ENCODE data around the gene TRUB2. TPM values are rescaled to one million over a fixed set of nuclear protein-coding genes. Genes with fewer than 3 reads are reported as not detected.
A peak's percentile ranks its signal among the peaks of the same experiment; 100 is the strongest.

TRUB2 gene
- total and polyA plus RNA-seq, 2 of the 13 experiments (the other 11 are each of a cell fraction or from before 2014, with no cell fraction given): 22.3 to 41.2 TPM

GRCh38 chr9:128276008-128276573, 46.2 kb downstream of the TRUB2 start, which contains the start of gene SWI5 (continued):
- TF ChIP-seq CEBPZ (IDR thresholded peaks at IDR 0.05; ENCODE audit: low read length) (no peak), FOXJ3 (CRISPR knock-in tag; IDR thresholded peaks at IDR 0.05; ENCODE audit: borderline replicate concordance) (no peak), PRDM4 (CRISPR knock-in tag; IDR thresholded peaks at IDR 0.05; ENCODE audit: borderline replicate concordance) (no peak), CAMTA2 (CRISPR knock-in tag; IDR thresholded peaks at IDR 0.05; ENCODE audit: borderline replicate concordance) (no peak; the same call in 1 of the 2 replicates), TEAD2 (CRISPR knock-in tag; IDR thresholded peaks at IDR 0.05) (no peak), GMEB1 (CRISPR knock-in tag; IDR thresholded peaks at IDR 0.05; ENCODE audit: borderline replicate concordance) (peak; percentile 62; the same call in 1 of the 2 replicates), FOXC1 (CRISPR knock-in tag; IDR thresholded peaks at IDR 0.05; ENCODE audit: borderline replicate concordance) (no peak), JARID2 (CRISPR knock-in tag; IDR thresholded peaks at IDR 0.05; ENCODE audit: insufficient replicate concordance) (no peak), PHF20 (CRISPR knock-in tag; IDR thresholded peaks at IDR 0.05) (peak; percentile 74), ZBTB10 (CRISPR knock-in tag; IDR thresholded peaks at IDR 0.05; ENCODE audit: borderline replicate concordance) (no peak), CHD4 (IDR thresholded peaks at IDR 0.05; ENCODE audit: borderline replicate concordance, low read length) (no peak), ONECUT2 (CRISPR knock-in tag; IDR thresholded peaks at IDR 0.05) (no peak), SMARCE1 (IDR thresholded peaks at IDR 0.05; ENCODE audit: borderline replicate concordance) (no peak), PHF5A (CRISPR knock-in tag; IDR thresholded peaks at IDR 0.05; ENCODE audit: low read depth, unreplicated experiment) (no peak), SNAI1 (CRISPR knock-in tag; IDR thresholded peaks at IDR 0.05; ENCODE audit: borderline replicate concordance) (peak; percentile 86; the same call in 1 of the 2 replicates), AKAP8 (CRISPR knock-in tag; IDR thresholded peaks at IDR 0.05) (no peak), ZFP36L1 (CRISPR knock-in tag; IDR thresholded peaks at IDR 0.05) (no peak), TBX3 (IDR thresholded peaks at IDR 0.05; ENCODE audit: borderline replicate concordance) (no peak), ZNF780A (CRISPR knock-in tag; IDR thresholded peaks at IDR 0.05) (no peak), SNRNP70 (IDR thresholded peaks at IDR 0.05; ENCODE audit: low read depth, low read length) (no peak)
